Stimulated activated naive CD8-positive, alpha-beta T cell treated with anti-CD3 and anti-CD28 coated beads, Interleukin-15, Interleukin-2, amounts not matched to agents 100 U/mL and 50 U/mL, for 24 hours (primary cell): Measurements from ENCODE around the gene LRIG3.
"Not testable (repeated sequence)": the region's sequence is repeated elsewhere in the genome, so short reads cannot be mapped to it uniquely, and the experiment has no call there.

Experiments used
- ATAC-seq: fragments of 150-1000 bp; cut with Tn5 transposase; one replicate; pipeline ENCODE4 v1.10.0; 2021
- DNase-seq: peaks from one replicate; pipeline ENCODE4 v3.0.0; 2021

Gene LRIG3

DNA sequence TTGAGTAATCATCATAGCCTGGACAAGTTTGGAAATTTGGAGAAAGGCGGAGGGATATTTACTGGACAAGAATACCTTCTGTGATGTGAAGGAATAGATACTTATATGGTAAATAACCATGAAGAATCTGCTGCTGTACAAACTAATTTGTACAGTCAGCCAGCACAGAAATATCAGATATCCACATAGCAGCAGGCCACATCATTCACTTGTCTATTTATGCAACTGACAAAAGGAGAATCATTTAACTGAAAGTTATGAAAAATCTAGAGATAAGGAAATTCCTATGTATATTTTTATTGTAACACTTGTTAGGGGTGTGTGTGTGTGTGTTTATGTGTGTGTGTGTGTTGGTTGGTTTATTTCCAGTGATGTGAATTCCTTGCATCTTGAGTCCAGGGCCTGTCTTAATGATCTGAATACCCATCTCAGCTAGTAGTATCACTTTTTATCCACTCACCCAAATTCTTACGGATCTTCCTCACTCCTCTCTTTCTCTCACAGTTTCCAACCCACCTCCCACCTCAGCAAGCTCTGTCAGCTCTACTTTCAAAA, 10.5 kb upstream of the LRIG3 start:
- no peak for DNase-seq
- no peak for ATAC-seq

DNA sequence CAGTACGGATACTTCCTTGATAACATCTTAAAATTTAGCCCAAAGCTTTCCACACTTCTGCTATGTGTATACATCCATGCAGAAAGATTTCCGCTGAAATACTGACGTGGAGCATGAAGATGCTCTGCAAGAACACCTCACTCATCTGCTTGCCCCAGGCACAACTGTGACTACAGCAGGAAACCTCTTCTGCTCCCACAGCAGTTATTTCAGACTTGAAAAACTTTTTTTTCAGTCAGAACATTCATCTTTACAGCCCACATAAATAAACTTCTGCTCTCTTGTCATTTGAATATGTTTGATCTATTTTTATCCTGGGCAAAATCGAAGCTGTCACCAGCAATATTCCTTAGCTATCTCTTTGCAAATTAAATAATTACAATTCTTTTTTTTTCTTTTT, 6.8 kb upstream of the LRIG3 start:
- ATAC-seq (no peak), DNase-seq (no peak)

DNA sequence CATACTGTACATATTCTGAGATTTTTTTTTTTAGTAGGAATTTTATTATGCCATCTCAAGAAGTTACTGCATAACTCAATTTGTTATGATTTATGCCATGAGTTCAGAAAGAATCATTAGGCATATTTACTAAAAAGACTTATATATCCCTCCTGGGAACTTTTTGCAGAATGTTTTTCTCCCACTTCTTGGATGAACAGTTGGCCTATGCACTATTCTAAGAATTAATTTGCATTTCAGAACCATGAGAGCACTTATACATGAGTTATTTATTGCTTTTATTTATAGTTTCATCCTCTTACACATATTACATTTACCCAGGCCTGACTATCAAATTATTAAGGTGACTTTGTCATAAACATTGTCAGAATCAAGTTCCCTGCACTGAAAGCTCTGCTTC, 6.3 kb upstream of the LRIG3 start:
- DNase-seq (no peak), ATAC-seq (no peak)

DNA sequence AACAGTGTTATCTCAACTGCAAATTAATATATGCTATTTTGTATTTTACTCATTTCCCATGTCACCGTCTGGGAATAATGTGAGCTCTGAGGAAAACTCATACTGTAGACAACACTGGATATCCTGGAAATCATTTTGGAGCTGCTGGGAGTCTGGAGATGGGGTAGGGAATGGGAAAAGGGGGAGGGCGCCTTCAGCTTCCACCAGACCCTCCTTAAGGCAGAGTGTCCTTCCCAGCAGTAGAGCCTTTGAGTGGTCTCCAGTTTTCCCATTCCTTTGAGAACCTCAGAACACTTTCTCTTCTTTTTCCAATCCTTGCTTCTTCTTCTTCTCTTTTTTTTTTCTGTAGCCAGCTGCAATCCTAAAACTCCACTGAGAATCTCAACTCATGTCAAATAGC, 5.4 kb upstream of the LRIG3 start:
- DNase-seq: no peak
- no peak for ATAC-seq

DNA sequence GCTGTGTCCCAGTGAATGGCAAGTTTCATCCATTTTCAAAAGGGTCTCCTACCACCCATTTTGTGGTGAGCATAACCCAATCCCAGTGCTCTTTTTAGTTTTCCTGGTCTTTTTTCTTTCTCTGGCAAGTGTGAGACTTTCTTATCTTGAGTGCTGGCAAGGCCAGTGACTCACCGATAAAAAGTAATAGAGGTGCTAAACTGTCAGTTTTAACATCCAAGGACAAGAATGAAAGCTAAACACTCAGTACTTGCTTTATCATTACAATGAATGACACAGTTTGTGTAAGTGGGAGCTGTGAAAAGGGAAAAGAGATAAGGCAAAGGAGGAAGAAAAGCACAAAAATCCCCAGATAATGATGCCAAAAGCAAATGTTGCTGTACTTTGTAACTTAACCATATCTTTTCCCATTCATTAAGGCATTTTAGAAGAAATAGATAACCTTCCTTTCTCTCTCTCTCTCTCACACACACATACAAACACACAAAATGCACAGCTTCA, 4.9 kb upstream of the LRIG3 start:
- ATAC-seq: no peak

DNA sequence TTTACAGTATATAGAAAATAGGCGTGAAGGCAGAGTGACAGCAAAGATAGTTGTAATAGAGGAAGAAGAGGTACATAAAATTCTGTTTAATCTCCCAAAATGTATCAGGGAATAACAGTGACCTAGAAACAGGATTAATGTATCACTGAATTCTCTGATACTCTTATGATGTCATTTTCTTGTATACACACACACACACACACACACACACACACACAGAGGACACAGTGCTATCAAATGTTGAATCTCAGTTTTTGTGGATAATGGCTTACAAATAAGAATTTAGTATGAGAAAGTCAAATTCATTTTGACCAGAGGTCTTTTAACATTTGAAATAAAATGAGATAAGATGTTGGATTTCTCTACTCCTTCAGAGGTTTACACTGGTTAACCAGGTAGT, 4.3 kb upstream of the LRIG3 start:
- DNase-seq (no peak), ATAC-seq (no peak)

More for the DNA sequence above, 4.9 kb upstream of the LRIG3 start:
- no peak for DNase-seq

DNA sequence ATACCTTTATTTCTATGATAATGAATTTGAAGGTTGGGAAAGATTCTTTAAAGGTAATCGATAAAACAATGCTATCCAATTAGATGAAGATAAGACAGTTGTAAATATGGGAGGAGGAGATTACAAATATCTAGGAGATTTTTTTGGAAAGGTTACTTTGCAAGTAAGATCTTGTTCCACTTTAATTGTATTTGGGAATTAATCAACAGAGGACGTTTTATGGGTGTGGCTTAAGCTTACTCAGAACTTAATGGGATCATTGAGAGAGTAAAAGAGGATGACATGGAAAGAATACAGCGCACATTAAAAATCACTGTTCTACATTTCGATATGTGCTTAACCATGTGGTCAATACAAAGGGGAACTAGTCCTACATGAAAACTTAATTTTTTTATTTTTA, 3.5 kb upstream of the LRIG3 start:
- no peak for ATAC-seq

DNA sequence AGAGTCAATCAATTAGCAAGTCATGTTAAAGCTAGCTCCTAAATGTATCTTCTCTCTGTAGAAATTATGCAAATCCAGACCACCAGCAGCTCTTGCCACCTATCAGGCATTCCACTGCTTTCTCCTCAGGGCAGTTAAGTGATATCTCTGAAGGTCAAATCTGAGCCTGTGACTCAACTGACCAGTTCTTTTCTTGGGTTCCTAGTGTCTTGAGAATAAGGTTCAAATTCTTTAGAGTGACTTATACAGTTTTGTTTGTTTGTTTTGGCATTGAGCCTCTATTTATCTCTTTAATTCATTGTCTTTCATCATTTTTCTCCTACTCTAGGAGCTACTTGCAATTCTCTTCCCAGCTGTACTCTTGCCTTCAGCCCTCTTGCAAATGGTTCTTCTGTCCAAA, 2.5 kb upstream of the LRIG3 start:
- DNase-seq (no peak), ATAC-seq (no peak)

More for the DNA sequence above, 3.5 kb upstream of the LRIG3 start:
- no peak for DNase-seq

DNA sequence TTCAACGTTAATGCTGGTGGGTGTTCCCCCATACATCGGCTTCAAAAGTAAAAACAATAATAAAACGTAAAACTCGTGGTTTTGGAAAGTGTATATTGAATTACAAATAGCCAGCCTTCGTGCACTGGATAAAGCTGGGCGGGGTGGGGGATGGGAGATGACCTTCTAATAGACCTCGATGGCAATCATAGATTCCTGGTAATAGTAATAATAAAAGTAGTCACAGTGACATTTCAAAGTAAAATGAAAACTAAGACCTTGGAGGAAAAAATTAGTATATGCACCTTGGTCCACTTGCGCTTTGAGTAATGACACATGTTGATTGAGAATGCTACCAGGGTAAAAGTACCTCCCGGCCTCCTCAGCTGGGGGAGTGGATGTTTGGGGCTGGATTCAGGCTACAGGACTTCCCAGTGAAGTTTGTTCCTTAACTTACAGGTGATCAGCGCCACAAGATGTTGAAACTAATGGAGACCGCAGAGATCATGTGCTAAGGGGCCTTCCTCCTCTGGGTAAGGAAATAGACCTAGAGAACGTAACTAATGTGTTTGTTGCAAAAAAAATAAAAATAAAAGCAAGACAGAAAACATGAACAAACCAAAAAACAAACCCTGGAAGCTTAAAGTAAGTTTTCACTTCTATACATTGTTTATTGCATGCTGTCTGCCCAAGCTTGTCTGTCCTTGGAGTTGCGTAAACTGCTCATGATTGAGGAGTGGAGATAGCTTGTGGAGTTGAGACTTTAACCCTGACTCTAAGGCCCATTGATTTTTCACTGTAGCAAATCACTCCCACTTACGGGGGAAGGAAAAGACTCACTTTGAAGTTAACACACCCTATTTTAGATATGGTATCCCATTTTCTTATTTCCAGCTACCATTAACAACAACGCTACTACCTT, 907 bp upstream of the LRIG3 start:
- peak; percentile 3 for DNase-seq
- no peak for ATAC-seq

DNA sequence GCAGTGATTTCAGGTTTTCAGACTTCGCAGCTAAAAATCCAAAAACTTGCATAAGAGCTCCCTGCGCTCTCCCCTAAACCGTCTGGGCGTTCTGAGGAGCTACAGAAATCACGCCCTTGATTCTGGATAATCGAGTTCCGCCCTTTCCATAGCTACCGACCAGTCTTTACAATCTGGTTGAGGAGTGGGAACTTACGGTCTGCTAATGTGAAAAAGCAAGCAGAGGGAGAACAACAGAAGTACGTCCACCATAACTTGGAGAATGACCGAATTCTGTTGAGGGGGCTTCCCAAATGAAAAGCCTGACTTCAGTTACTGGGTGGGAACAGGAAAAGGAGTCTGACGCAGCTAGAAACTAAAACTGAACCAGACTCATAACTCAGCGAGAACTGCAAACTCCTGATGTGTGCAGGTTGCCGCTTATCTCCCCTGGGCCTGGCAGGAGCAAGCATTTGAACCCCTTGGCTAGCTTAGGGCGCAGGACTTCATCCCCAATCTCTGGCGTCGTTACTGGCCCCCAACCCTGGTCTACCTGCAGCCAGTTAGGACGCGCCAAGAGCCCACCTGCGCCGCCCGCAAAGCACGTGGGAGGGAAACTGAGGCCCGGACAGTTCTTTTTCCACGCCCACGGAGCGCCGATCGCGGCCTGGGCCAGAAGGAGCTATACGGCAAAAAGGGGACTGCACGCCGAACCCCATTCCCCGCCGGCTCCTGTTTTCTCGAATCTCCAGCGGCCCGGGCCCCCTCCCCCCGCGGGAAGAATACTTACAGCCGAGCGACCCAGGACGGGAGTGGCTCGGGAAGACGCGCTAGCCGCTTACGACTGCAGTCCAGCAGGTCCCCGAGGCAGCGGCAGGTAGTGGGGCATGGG, 838 bp downstream of the LRIG3 start:
- ATAC-seq: no peak
- DNase-seq: no peak

DNA sequence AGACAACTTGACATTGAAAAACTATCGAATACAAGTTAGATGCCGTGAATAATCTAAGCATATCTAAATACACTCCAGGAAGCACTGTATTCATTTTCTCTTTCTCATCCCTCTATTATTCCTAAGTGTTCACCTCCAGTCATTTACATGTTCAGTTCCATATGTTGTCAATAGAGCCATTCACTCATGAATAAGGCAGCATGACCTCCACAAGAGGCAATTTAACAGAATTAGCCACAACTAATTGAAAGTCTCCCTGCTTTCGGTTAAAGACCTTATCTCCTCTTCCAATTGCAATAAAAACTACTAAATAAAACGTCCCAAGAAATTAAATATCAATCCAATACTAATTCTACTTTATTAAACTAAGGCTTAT, 1.8 kb downstream of the LRIG3 start:
- no peak for DNase-seq

DNA sequence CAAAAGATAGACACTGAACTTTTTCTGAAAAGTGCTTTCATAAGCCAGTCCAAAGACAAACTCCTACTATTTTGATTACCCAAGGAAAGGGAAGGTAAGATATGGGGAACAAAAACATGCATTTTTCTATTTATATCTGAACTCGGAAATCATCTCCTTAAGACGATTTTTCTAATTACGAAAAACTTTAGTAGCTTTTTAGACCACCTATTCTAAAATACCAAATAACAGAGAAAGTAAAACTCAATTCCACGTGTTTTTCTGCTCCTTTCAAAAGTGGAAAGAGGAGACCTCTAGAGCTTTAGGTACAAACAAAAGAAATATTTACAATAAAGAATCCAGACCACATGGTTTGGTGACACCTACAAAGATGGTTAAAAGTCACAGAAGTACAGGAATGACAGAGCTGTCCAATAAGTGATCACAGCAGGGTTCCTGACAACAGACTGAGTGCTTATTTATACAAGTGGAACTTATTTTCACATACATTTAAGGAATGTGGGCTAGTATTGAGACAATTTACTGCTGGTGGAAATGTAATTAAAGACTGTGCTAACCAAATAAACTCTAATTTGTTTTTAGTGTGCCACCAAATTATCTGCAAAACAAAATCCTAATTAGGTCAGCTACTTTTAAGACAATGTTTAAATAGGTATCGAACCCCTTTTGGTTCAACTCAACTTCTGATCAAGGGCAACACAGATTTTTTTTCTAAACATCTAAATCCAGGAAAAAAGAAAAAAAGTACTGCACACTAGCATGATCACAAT, 2.4 kb downstream of the LRIG3 start:
- DNase-seq: no peak
- ATAC-seq: no peak

More for the DNA sequence above, 1.8 kb downstream of the LRIG3 start:
- ATAC-seq: no peak

DNA sequence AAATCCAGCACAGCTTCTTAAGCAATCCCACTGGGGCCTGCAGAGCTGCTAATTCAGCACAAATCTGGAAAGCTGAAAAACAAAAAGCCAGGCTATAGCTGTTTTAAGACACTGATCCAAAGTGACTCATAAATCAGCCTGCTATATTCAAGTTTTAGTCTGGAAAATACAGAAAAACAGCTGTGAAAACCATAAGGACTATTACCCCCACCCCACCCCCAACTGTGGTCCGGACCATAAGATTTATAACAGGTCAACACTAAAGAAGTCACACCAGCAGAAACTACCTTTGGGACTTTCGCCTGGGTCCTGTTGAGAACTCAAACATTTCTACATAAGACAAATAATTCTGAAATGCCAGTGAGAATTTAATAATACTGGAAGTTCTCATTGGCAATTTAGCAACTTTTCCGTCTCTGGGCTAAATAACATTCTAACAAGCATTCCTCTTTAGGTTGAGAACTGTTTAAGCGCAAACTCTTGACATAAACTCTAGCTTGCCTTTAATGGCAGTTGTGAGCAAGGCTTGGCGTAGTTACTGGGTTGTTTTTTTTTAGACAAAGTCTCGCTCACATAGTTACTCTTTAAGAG, 3.3 kb downstream of the LRIG3 start:
- ATAC-seq: no peak
- DNase-seq: no peak

DNA sequence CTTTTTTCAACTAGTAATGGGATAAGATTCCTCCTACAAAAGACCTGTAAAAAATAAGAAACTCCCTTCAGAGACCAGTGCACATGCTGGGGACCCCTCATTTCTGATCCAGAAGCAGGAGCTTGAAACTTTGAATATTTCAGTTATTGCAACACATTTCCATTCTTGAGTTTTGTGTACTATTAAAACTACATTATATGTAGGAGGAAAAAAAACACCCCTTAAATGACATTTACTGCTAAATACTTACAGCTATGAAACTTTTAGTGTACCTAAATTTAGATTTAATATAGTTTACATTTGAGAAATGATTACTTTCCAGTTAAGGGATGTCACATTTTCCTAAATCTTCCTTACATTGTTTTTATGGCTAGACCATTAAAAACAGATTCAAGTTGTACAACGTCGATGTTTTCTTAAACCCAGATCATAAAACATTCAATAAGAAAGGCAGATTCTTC, 4.1 kb downstream of the LRIG3 start:
- ATAC-seq (no peak), DNase-seq (no peak)

DNA sequence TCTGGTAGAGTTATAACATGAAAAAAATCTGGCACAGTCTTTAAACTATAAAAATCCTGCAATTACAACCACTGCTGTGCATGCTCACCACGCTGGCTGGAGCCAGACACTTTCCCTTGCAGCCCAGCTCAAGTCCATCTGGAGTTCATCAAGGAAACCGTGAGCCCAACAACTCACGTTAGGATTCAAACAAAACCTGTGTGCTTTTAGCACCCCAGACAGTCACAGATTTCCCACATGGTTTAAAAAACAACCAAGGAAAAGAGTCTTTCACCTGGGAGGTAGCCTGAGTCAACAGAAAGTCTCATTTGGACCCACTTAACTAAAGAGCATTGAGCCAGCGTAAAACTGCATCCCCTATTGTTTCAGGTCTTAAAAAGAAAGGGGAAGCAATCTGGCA, 4.7 kb downstream of the LRIG3 start:
- DNase-seq: no peak
- ATAC-seq: no peak

DNA sequence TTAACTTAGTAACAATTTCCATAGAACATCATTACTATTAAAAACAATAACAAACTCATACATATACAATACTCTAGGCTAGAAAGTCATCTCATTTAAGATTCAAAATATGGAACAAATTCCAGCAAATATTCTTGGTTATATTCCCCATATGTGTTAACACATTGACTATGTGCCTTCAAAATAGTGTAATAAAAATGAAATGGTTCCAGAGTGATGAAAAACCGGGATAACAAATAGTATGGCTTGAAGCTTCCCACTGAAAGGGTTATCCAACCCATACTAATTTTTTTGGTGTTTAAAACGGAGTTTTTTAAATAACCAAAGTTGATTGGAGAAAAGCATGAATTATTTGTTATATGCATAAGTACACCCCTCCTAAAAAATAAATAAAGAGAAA, 5.3 kb downstream of the LRIG3 start:
- DNase-seq (no peak), ATAC-seq (no peak)

DNA sequence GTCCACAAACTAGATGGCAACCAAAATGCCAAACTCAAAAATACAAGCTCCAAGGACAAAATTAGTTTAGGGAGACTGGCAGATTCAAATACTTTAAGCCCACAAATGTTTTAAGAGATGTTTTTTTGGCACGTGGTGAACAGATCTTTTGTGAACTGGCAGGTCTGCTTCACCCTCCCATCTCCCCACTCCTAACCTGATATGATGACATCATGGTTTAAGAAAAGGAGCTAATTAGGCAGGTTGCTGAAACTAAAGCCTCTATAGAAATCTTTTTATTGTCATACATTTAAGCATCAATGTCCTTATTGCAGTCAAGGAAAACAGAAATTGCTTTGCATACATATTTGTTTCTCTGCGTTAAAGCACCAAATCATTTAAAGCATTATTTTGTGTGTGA, 5.8 kb downstream of the LRIG3 start:
- ATAC-seq: no peak
- DNase-seq: no peak

DNA sequence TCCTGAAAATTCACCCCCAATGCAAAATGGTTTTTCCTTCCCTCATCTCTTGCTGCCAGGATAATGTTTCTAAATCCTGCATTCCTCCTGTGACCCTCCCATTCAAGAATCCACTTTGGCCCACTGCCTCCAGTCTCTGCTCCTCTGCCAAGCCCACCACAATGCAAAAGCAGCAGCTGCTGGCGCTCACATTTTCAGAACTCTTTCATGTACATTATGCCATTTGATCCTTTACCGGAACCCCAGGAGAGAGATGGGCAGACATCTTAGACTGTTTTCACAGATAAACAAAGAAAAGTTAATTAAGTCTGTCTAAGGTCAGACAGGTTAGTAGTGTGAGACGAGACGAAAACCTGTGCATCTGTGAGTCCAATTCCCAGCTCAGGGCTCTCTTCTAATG, 12.9 kb downstream of the LRIG3 start:
- ATAC-seq: no peak
- no peak for DNase-seq

DNA sequence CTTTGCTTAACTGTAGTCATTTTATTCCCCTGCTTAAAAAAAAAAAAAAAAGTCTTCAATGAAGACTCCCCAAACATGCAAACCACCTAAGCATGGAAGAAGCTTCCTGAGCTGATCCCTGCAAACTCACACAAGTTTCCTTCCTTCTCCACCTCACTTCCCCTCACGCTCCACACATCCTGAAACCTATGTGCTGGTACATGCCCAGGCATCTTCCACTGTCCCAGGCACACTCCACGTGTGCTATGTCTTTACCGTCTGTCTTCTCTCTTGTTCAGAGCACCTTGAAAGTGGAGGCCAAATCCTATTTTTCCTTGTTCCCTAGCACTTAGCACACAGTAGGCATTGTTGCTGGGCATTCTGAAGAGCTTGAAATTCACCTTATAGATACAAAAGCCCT, 13.4 kb downstream of the LRIG3 start:
- ATAC-seq (no peak), DNase-seq (no peak)

DNA sequence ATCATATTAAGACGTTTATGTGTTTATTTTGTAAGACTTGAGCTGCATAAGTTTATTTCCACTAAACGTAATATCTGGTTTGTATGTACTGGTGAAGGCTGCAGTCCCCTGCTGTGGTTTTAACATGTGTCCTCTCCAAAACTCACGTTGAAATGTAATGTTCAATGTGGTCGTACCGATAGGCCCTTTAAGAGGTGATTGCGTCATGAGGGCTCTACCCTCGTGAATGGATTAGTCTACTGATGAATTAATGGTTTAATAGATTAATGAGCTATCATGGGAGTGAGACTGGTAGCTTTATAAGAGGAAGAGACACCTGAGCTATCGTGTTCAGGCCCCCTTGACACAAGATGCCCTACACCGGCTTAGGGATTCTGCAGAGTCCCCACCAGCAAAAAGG, 14.9 kb downstream of the LRIG3 start:
- DNase-seq (no peak), ATAC-seq (no peak)

DNA sequence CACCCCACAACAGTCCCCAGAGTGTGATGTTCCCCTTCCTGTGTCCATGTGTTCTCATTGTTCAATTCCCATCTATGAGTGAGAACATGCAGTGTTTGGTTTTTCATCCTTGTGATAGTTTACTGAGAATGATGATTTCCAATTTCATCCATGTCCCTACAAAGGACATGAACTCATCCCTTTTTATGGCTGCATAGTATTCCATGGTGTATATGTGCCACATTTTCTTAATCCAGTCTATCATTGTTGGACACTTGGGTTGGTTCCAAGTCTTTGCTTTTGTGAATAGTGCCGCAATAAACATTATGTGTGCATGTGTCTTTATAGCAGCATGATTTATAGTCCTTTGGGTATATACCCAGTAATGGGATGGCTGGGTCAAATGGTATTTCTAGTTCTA, 17.6 kb downstream of the LRIG3 start:
- ATAC-seq, DNase-seq: not testable (repeated sequence)

DNA sequence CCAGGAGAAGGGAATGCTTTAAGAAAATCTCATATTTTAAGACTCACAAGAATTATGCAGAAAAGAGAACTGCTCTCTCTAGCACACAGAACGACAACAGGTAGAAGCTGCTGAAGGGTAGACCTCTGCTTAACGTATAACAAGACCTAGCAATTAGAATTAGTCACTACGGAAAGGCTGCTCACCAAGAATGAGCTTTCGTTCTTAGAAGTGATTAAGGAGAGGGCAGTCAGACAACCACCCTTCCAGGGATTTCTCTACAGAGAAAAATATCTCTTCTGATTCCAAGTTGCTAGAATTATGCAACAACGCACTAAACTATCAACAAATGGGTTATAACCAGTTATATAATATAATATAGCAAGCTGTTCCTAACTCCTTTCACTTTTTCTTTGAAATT, 18.6 kb downstream of the LRIG3 start:
- DNase-seq: no peak
- ATAC-seq: no peak
